ENCODE results near the gene DYTN.

DNA sequence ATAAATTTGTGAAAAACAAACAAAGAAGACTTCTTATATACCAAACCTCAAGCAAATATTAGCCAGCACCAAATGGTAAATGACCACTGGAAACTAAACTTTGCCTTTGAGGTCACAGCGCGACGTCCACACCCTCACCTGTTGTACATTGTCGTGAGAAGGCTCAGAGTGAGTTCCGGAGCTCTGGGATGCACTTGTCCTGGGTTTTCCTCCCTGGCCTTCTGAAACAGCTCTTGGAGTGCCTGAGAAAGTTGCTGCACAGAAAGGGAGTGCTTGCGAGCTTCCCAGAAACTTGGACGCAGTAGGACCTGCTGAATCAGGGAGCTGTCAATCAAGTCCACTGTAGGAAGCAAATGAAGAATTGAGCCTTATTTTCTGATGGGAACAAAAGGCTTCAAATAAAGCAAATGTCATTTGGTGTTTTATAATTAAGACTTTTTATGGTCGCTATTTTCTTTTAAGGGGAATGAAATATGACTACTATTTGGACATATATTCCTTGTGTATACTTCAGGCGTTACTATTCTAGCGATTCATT, 11.0 kb downstream of the DYTN start:
- TF ChIP-seq FOSL2 (IDR thresholded peaks at IDR 0.05; ENCODE audit: borderline replicate concordance, low read depth): no peak
- TF ChIP-seq EP300 (IDR thresholded peaks at IDR 0.05; ENCODE audit: borderline replicate concordance in 1 of 2, low read depth in 1 of 2, low read length in 1 of 2): no peak
- TF ChIP-seq, protein P1, sequence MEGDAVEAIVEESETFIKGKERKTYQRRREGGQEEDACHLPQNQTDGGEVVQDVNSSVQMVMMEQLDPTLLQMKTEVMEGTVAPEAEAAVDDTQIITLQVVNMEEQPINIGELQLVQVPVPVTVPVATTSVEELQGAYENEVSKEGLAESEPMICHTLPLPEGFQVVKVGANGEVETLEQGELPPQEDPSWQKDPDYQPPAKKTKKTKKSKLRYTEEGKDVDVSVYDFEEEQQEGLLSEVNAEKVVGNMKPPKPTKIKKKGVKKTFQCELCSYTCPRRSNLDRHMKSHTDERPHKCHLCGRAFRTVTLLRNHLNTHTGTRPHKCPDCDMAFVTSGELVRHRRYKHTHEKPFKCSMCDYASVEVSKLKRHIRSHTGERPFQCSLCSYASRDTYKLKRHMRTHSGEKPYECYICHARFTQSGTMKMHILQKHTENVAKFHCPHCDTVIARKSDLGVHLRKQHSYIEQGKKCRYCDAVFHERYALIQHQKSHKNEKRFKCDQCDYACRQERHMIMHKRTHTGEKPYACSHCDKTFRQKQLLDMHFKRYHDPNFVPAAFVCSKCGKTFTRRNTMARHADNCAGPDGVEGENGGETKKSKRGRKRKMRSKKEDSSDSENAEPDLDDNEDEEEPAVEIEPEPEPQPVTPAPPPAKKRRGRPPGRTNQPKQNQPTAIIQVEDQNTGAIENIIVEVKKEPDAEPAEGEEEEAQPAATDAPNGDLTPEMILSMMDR (IDR thresholded peaks at IDR 0.05): no peak
- TF ChIP-seq, protein P2, sequence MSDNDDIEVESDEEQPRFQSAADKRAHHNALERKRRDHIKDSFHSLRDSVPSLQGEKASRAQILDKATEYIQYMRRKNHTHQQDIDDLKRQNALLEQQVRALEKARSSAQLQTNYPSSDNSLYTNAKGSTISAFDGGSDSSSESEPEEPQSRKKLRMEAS (IDR thresholded peaks at IDR 0.05; ENCODE audit: low read depth): no peak
- TF ChIP-seq GABPA (IDR thresholded peaks at IDR 0.05; ENCODE audit: low read depth): no peak
